Middle frontal gyrus (tissue), 1 donor: Measurements from ENCODE around the gene HMOX2.

ENCODE experiments used
- DNase-seq: peaks from one replicate; pipeline ENCODE4 v3.0.0-alpha.2; 2015; ENCODE audit warnings: low spot score; ENCODE audit errors: extremely low spot score

Gene HMOX2

GRCh38 chr16:4523686-4524085, 47.5 kb downstream of the HMOX2 start:
- DNase-seq, result no peak

GRCh38 chr16:4524571-4524970, 48.4 kb downstream of the HMOX2 start:
- no peak for DNase-seq

GRCh38 chr16:4525069-4525468, 48.9 kb downstream of the HMOX2 start:
- no peak for DNase-seq

- DNase-seq, result no peak
Measured at GRCh38 chr16:4525634-4526277, 49.6 kb downstream of the HMOX2 start.

- DNase-seq, result no peak
Measured at GRCh38 chr16:4529085-4530060, 53.2 kb downstream of the HMOX2 start.

DNA sequence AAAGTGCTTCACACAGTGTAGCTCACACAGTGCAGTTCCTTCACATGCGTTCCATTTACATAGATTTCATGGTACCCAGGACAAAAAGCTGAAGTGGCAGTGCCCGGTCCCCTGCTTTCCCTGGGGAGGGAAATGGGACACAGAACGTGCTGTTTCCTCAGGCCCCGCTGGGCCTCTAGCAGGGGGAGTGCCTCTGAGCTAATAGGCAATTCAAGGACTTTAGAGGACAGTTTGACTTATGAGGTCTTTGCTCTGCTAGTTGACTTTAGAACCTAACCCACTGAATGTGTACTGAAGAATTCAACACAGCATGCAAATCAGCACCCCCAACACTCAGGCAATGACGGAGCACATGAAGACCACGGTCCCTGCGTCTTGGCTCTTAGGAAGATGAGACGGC, 55.6 kb downstream of the HMOX2 start:
- DNase-seq, result no peak

DNA sequence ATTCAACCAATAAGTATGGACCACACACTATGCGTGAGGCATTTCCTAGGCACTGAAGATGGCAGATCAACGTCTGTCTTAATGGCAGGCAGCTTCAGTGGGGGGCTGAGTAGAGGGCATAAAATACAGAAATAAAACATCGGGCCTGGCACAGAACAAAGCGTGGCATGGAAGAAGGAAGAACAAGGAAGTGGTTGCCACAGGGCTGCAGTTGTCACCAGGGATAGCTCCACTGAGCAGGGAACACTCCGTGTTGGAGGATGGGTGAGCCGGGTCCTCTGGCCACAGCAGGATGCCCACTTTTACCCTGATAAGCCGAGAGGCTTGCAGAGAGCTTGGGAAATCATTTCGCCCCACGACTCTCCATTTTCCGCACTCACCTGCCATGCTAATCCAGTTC, 56.0 kb downstream of the HMOX2 start:
- DNase-seq, result no peak

DNA sequence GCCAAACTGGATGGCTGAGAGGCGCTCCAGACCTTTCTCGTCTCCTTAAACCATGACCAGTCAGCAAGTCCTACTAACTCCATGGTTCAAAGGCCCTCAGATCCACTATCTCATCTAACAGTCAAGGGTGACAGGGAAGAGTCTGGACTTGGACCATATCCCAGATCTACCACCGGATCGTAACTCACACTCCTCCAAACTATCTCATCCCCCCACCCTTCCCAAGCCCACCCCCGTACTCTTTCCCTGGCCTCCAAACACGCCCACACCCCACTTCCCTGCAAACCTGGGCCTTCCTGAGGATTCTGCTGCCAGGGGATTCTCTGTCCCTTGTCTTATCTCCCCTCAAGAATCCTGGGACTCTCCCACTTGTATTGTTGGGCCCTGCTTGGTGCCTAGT, 57.3 kb downstream of the HMOX2 start:
- DNase-seq, result no peak

GRCh38 chr16:4534151-4534790, 58.1 kb downstream of the HMOX2 start:
- DNase-seq, result no peak

GRCh38 chr16:4535627-4536108, 59.5 kb downstream of the HMOX2 start:
- DNase-seq, result no peak

- no peak for DNase-seq
Measured at GRCh38 chr16:4536391-4537106, 60.4 kb downstream of the HMOX2 start.

DNA sequence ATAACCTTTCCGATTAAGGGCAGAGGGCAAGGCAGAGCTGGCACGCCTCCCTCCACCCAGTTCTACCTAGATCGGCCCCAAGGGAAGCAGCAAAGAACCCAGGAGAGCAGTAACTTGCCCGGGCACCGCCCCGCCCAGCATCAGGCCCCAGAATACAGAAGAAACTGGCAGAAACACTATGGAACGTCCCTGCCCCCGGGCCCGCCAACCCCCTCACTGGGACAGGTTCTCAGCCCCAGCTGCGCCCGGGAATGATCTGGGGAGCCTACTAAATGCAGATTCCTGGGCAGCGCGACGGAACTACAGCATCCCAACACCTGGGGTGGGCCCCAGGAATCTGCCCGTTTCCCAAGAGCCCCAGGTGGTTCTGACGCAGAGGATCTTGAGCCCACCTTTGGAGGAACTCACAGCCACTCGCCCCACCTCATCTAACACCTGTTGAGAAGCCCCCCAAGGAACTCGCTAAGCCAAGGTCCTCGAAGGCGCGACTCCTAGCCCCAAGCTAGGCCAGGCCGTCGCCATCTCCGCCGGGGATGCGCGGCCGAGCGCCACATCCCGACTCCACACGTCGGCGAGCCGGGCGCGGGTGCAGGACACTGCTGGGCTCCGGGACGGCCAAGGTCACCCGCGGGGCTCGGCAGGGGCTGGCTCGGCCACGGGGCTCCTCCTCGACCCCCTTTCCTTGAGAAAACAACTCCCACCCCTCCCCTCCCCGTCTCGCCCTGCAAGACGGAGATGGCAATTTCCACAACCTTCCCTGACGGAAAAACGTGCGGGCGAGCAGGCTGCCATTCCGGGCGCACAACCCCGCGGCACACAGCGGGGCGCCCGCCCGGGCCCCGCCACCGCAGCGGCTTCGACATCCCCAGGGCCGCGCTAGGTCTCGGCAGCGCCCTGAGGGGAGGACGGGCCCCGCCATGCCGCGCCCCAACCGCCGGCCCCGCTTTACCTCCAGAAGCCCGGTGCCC, 61.5 kb downstream of the HMOX2 start:
- no peak for DNase-seq

GRCh38 chr16:4538350-4539235, 62.4 kb downstream of the HMOX2 start, which contains the start of gene CDIP1:
Gene CDIP1, minus strand, starts transcription at chr16:4538773. Its CDS starts 24,643 bp downstream, at chr16:4514130.
- peak; percentile 93 for DNase-seq

DNA sequence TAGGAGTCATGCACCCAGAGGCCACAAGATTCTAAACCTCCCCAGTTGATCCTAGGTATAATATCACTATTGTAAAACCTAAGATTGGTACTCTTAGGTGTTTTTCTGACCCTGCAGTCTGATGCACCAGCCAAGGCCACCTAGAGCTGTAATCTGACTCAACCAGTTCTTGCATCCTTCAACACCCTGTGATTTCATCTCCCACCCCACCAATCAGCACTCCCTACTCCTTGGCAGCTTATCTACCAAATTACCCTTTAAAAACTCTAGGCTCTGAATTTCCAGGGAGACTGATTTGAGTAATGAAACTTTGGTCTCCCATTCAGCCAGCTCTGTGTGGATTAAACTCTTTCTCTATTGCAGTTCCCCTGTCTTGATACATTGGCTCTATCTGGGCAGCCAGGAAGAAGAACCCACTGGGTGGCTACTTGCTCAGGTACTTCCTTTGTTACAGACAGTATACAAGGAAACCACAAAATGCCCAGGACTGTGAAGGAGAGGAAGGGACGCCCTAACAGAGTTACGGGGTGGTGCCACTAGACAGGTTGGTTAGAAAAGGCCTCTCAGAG, 63.6 kb downstream of the HMOX2 start:
- DNase-seq, result no peak

DNA sequence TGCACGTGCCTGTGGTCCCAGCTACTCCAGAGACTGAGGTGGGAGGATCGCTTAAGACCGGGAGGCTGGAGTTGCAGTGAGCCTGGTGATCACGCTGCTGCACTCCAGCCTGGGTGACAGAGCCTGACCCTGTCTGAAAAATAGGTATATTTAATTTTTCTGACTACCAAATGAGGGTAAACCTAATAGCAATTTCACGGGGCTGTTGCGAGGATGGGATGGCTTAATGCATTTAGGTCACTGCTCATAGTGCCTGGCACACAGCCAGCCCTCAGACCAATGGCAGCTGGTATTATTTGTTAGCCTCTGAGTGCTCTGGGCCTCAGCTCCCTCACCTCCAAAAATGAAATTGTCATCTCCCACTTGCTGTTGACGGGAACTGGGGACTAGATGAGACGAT, 68.3 kb downstream of the HMOX2 start:
- no peak for DNase-seq

DNA sequence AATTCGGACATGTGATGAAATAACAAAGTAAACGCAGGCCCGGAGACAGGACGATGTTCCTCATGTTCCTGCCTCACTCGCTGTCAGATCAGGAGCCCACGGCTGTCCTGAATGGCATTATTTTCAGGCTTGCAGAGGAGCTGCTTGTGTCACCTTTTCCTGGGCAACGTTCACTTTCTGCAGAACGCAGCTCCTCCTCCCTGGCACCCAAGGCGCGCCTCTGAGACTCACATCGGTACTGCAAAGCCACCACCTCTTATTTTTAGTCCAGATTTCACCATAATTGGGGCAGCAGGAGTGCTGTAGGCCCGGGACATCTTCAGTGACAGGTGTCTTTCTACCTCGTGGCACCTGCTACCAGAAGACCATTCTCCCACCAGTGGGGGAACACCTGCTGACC, 71.9 kb downstream of the HMOX2 start:
- no peak for DNase-seq

DNA sequence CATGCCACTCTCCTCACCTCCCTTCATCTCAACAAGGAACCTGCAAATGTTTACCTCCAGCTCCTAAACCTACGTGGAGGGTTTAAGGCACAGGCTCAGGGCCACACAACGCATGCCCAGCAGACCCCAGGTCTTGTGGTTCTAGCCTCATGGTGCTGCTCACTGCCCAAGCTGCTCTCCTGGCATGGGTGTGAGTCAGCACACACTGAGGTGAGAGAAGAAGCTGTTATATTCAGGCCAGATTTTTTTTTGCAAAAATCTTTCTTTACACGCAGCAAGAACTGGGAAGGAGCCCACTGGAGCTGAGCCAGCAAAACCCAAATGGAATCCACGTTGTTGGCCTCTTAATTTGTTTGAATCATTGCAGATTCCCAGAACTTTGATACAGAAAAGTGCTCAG, 74.4 kb downstream of the HMOX2 start:
- no peak for DNase-seq

GRCh38 chr16:4552541-4552940, 76.3 kb downstream of the HMOX2 start:
- no peak for DNase-seq

- DNase-seq, result no peak
Measured at GRCh38 chr16:4556112-4556511, 79.9 kb downstream of the HMOX2 start, which contains the start of gene C16orf96. Gene C16orf96, plus strand, starts transcription at chr16:4556340. Its CDS starts 150 bp downstream, at chr16:4556490.
